AML-193 (cell line): Measurements from ENCODE around the gene TMF1.

Experiments used
- DNase-seq, 2 experiments: peaks; one replicate each; lab custom pipeline; 2025; lab: John Stamatoyannopoulos, UW

TMF1 gene

DNA sequence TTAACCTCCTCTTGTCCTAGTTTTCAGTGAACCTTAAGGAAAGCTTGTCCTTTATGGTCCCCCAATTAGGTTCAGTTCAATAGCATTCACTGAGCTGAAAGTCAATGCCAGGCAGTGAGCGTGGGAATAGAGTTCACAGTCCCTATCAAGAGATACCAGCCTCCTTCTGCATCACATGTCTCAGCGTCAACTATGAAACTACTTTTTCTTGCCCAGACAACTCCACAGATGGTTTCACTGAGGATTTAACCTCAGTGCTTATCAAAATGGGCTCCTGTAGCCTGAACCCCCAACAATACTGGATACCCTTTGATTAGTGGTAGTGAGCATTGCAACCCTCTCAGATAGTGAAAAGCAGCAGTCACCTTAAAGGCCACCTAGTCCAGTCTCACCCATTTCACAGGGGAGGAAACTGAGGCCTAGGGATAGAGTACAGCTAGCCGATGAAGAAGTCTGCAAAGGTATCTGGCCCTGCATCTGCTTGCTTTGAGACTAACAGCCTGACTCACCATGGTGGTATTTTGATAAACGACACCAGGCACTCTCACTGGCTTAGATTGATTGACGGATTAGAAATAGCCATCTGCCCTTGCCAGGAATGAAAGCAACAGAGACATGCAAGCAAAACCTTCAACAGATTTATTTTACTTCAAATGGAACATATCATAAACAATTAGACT, 29.6 kb upstream of the TMF1 start:
- DNase-seq: no peak

DNA sequence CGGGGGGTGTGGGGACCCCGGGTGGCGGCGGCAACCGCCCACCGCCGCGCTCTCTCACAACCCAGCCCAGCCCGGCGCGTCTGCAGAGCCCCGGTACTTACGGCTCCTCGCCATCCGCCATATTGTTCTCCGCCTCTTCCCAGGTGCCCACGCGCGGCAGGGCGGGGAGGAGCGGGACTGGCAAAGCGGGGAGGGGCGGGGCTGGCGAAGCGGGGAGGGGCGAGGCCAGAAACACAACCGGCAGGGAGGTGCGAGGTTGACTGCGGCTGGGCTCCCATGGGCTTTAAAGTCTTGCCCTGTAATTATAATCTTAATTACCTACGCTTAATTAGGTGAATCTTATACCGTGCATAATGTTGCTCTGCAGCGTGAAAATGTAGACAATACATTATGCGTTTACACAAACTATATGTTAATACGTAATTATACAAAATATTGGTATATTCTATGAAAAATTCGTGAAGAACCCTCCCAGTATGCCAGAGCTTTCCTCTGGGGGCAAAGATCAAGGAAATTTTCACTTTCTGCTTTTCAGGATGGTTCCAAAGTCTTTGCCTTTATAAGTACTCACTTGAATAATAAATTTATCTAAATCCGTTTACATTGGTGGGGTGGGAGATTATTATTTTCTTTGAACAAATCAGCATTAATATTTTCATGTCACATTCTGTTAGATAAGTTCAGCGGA, 28.2 kb upstream of the TMF1 start, which contains the start of gene UBA3:
Gene UBA3, minus strand, starts transcription at position 133 of the 688 bp plus-strand sequence. Its CDS starts 12 bp downstream, at position 121.
- peak; percentile 86 to 92 for DNase-seq

DNA sequence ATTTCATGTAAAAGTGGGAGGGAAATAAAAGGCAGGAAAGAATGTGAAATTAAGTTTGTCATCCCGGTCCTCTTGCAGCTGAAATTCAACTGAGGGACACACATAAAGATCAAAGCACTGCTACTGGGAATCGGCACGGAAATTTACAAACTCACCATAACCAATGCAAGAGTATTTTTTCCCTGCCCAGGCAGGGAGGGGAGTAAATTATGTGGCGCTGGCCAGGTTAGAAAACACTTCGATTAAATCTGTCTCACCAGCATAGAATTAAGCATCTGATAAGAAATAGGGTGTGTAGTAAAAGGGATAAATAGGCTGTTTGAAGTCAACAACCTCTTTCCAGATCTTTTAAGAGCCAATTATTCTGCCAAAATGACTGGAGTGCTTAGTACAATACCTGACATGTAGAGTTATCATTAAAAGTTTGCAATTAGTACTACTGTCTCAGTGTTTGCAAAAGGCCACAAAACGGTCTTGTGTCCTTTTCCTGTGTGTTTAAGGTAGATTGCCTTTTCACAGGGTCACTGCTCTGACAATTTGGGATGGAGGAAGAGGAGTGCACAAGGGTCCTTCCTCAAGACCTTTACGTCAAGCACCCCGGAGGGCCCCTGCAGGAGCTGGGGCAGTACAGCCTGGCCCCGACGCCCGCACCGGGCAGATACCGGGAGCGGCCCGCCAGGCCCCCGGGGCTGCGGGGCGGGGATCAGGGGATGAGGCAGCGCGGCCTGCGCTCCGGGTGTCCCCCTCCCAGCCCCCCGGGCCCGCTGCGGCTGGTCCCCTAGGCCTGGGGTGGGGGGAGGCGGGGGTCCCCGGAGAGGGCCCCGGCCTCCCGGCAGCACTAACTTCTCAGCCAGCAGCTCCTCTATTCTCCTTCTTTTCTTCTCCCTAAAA, 27.4 kb upstream of the TMF1 start:
- no peak for DNase-seq

DNA sequence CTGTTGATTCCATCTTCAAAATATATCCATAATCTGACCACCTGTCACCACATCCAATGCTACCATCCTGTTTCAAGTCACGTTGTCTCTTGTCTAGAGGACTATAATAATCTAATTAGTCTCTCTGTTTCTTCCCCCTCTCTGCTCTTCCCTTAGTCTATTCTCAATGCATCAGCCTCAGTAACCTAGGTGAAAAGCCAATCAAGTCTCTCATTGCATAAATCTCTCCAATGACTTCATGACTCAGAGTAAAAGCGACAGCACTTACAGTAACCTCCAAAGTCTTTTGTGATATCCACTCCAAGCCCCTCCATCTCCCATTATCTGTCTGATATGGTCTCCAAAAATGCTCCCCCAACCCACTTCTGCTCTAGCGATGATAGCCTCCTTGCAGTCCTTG, 20.8 kb upstream of the TMF1 start:
- DNase-seq: no peak

DNA sequence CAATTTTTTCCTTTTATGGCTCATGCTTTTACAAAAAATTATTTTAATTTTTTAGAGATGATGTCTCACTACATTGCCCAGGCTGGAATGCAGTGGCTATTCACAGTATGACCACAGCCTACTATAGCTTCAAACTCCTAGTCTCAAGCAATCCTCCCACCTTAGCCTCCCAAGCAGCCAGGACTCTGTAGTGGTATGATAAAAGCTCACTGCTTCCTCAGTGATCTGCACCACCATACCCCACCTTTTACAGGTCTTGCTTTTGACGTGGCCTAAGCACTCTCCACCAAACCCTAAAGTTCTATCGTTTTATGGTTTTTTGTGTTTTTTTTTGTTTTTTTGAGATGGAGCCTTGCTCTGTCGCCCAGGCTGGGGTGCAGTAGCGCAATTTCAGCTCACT, 14.0 kb upstream of the TMF1 start:
- no peak for DNase-seq

DNA sequence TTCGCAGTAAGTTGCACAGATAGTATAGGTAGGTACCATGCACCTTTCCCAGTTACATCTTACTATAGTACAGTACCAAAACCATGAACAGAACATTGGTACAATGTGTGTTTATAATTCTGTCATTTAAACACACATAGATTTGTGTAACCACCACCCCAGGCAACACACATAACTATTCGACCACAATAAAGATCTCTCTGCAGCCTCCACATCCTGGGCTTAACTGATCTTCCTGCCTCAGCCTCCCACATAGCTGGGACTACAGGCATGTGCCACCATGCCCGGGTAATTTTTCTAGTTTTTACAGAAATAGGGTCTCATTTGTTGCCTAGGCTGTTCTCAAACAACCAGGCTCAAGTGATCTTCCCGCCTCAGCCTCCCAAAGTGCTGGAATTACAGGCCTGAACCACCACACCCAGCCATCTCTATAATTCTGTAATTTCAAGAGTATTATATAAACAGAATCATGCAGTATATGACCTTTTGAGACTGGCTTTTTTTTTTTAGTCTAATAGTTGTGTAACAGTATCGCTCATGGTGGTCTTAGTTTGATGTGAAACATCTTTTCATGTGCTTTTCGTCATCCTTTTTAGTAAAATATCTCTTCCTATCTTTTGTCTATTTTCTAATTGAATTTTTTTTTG, 13.3 kb upstream of the TMF1 start:
- no peak for DNase-seq

DNA sequence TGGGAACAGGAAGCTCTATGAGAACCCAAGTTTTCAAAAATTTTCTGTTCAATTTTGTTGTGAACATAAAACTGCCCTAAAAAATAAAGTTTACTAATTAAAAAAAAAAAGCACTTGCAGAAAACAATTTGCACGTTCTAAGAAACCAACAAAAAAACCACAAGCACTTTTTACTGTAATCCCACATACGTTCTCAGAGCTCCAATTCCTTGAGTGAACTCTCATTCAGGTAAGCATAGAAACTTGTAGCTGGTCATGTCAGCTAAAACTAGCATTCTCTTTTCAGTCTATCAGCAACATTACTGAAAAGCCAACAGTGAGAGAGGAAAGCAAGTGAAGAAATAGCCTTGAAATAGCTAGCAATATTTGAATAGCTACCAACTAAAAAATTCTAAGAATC, 11.5 kb upstream of the TMF1 start:
- no peak for DNase-seq

DNA sequence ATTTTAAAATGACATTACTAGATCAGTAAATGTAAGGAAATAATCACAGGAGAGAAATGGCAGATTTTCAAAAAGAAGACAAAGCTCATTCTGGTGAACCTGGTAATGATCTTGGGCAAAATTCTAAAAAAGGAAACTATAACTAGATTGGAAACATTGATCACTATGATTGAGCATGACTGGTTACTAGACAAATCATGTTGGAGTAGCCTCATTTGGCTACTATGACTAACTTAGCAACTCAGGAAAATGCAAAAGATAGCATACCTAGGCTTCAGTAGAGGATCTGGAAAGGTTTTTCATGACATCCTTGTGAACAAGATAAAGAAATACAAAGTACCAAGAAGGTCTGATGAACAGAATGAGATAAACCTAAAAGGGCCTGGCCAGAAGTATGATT, 7.6 kb upstream of the TMF1 start:
- no peak for DNase-seq

DNA sequence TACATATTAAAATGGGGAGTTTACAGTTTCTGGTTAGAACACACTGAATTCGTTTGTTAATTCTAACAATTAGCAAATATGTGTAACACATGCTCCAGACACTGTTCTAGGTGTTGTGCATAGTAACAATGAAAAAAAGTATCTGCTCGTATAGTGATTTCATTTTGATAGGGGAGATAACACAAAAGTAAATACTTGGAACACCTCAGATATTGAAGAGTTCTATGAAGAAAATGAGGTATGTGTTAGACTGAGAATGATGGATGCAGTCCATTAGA, 6.8 kb upstream of the TMF1 start:
- no peak for DNase-seq

DNA sequence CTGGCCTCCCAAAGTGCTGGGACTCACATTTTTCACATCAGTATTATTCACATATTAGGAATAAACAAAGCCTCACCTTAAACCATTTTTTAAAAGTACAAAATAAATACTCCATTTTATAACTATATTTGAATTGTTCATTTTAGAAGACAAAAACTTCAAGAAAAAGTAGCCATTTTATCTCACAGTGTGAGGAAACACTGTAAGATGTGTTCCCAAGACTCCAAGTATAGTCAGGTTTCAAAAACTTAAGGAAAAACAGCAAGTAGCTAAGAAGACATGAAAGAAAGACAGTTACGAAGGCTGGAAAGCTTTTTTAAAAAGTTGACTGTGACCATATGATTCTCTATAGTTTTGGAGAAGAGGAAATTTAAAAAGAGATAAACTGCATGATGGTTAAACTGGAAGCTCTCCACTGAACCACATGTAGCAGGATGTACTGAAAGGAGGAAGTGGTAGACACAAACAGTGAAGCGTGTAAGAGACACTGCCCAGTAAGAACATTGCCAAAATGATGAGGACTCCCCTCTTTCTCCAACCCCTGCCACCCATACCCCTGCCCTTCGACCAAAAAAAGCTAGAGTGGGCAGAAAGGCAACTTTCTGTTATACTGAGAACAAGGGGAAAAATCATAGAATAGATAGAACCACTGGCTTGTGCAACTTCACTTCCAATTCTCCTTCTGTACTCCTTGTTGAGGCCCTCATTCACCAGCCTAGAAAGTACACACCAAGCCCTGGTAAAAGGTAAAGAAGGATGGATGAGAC, 6.2 kb upstream of the TMF1 start:
- DNase-seq: peak; percentile 86 to 87

DNA sequence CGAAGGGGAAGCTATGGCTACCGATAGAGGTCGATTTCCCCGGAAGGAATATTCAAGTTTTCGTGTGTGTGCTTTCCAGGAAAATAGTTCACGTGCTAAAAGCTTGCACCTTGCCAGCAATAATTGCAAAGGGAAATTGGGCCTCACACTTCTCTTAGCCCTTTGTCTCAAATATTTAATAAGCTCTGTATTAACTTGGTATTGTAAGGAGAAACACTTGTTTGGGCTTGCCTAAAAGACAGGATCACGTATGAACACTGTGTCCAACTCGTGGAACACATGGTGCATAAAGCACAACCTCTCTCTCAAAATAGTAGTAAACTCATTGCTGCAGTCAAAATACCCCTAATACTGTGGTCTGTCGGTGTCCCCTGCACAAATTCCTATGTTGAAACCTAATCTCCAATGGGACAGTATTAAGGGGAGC, 352 bp upstream of the TMF1 start:
- no peak for DNase-seq

DNA sequence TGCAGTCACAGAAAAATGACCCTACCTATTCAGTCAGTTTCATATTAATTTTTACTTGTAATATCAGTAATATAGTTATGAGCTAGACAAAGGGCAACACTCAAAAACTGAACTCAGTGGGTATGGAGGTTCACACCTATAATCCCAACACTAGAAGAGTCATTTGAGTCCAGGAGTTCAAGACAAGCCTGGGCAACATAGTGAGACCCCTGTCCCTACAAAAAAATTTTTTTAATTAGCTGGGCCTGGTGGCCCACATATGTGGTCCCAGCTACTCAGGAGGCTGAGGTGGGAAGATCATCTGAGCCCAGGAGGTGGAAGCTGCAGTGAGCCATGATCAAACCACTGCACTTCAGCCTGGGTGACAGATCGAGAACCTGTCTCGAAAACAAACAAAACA, 3.1 kb downstream of the TMF1 start:
- no peak for DNase-seq

DNA sequence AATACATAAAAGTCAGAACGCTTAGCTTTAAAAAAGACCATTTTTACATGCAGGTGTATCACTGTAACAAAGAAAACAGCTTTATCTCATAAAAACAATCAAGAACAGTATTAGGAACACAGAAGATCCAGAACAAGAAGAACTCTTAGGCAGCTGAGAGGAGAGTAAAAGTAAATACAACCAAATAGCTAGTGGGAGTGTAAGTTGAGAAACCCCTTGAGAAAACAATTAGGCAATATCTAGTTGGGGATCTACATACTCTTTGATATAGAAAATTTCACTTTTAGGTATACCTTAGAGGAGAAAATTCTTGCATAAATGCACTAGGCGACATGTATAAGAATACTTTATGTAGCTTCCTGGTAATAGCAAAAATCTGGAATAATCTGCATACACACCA, 7.5 kb downstream of the TMF1 start:
- no peak for DNase-seq

DNA sequence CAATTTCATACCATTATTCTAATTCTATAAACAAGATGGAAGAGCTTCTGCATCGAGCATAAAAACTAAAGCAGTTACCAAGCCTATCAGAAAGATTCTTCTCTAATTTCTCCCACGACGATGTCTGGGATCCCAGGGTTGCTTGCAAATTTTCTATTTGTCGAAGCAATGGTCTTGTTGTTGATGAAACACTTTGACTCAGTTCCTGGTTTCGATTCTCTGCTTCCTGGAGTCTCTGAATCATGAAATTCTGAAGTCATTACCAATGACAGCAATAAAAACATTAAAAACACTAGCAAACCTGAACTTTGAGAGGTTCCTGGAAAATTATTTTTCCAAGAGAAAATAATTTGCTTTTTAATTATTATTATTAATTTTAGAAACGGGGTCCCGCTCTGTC, 18.7 kb downstream of the TMF1 start:
- no peak for DNase-seq

DNA sequence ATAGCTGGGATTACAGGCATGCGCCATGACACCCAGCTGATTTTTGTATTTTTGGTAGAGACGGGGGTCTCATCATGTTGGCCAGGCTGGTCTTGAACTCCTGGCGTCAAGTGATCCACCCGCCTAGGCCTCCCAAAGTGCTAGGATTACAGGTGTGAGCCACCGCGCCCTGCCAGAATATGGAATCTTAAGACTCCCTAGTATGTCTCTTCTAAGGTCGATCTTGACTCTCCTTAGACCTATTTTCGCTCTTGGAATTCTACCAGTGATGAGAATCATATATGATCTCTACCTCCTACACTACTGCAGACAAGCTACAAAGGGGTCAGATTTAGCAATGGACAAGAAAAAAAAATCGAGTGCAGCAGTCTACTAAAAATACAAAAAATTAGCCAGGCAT, 19.4 kb downstream of the TMF1 start:
- no peak for DNase-seq

DNA sequence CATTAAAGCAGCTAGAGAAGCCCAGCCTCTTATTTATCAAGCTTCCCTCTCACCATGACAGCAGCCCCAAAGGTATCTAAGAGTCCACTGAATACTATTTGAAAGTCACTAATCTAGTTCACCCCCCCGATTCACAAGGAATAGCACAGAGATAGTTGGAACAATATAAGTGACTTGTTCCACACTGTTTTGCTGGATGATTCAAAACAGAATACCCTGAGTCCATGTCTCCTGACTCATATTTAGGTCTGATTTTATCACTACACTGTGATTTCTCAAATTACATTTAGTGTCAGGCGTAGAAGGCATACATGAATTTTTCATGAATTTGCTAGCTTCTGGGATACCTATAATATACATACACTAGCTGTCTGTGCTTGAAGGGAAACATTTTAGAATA, 20.0 kb downstream of the TMF1 start:
- DNase-seq: no peak

DNA sequence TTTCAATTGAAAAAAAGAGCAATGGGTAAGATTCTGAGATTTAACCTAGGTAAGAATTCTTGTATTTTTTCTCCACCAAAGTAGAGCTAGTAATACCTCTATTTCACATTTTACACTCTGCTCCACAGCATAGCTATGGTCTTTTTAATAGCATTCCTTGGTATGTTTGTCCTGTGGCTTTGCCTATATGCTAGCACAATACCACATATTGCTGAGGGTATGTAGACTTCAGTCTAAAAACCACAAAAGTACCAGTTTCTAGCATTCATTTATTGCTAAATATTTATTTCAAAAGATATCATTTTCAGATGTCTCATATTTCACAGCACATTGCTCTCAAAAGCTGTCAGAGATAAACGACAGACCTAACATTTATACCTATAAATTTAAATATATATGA, 20.5 kb downstream of the TMF1 start:
- DNase-seq: no peak

DNA sequence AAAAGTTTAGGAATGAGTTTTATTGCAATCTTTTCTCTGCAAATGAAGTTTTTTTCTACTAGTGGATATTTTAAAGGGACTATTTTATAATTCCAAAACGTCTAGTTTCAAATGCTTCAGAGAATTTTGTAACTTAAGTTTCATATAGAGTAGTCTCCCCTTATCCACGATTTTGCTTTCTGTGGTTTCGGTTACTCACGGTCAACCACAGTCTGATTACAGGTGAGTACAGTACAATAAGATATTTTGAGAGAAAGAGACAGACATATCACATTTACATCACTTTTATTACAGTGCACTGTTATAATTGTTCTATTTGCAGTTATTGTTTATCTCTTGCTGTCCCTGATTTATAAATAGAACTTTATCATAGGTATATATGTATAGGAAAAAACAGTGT, 31.3 kb downstream of the TMF1 start:
- no peak for DNase-seq

DNA sequence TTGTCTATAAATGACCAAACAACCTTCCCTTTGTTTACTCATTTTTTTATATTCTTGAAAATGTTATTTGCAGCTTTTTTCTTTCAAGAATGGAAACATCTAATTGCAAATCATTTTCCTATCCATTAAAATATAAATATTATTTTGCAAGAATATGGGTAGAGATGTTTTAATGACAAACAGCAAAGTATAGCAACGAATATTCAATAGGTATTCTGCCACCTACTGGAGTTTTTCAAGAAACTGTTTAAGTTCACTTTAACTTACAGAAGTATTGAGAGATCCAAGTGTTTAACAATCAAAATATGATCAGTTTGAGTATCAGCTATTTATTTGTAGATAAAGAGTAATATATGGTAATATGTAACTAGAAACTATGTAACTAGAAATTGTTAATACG, 31.7 kb downstream of the TMF1 start:
- peak; percentile 40 to 51 for DNase-seq

DNA sequence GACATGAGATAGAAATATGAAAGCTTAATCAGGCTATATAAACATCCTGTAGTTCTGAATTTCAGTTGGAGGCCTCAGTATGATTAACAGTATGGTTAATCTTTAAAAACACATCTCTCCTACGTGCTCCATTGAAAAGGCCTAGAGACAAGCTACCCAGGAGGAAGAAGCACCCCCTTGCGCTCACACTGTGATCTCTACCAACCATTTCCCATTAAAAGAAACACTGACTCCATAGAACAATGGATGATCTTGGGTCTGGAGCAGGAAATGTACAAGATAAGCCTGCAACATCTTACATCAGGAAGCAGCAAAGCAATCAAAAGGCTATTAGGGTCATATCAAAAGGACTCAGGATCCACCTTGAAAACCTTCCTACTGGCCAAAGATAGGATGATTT, 35.2 kb downstream of the TMF1 start:
- no peak for DNase-seq

DNA sequence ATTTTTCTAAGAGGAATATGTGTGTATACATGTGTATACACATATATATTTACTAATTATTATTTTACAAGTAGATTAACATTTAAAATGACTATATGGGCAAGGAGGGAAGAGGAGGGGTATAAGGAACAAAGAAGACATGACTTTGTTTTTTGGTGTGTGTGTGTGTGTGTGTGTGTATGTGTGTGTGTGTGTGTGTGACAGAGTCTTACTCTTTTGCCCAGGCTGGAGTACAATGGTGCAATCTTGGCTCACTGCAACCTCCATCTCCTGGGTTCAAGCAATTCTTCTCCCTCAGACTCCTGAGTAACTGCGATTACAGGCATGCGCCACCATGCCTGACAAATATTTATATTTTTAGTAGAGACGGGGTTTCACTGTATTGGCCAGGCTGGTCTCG, 36.0 kb downstream of the TMF1 start:
- DNase-seq: no peak
